ENCODE data around the gene NTN1. TPM values are rescaled to one million over a fixed set of nuclear protein-coding genes. Genes with fewer than 3 reads are reported as not detected.
A peak's percentile ranks its signal among the peaks of the same experiment; 100 is the strongest.

The NTN1 gene
- total RNA-seq, 2 donors from 2014 or later = 17.0 to 40.4 TPM

DNA sequence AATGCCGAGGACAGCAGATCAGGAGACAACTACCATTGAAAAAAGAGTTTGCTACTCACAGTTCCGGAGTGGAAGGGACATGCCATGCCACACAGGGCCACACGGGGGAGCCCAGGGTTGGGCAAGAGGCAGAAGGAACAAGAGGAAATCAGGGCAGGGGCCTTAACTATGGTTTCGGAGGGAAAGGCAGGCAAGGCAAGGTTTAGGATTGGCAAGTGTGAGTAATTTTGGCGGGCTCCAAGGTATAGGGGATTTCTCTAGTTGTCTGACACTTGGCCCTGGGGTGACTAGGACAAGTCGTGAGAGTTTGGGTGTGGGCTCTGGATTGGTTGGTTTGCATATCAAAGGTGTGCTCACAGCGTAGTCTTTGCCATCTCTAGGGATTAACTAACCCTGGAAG lies 27.0 kb upstream of the NTN1 start:
- Mint-ChIP-seq H3K36me3 (ENCODE audit: low read depth) (no peaks in the 10 kb centered on the region), H3K4me3 (no peak overlapping the region), H3K9me3 (no peaks in the 10 kb centered on the region), H3K4me1 (peaks cover 5% of the 10 kb centered on the region), H3K27me3 (ENCODE audit: insufficient read depth) (peaks cover 3% of the 10 kb centered on the region), H3K27ac (no peak overlapping the region)
- Histone ChIP-seq H3K4me3 (ENCODE audit: low read length) (no peak overlapping the region), H3K4me1 (ENCODE audit: control insufficient read depth, insufficient read depth, low read length) (no peaks in the 10 kb centered on the region), H3K27me3 (ENCODE audit: control insufficient read depth, insufficient read depth, low read length, poor library complexity, severe bottlenecking) (no peaks in the 10 kb centered on the region), H3K27ac (ENCODE audit: low read depth, low read length) (no peak overlapping the region), H3K36me3 (ENCODE audit: control insufficient read depth, insufficient read depth, low read length) (no peaks in the 10 kb centered on the region), H3K9ac (ENCODE audit: extremely low read depth, low read length, poor library complexity, severe bottlenecking) (no peak overlapping the region), H3K9me3 (ENCODE audit: control insufficient read depth, low read length) (no peaks in the 10 kb centered on the region)
- peak; percentile 98 for DNase-seq
- WGBS, 2 experiments (ENCODE audit: insufficient coverage in 1 of 2, insufficient read length in 1 of 2) = 53 to 58% methylated on average over 5 to 7 of the region's 7 CpGs
- TF ChIP-seq, protein P1, sequence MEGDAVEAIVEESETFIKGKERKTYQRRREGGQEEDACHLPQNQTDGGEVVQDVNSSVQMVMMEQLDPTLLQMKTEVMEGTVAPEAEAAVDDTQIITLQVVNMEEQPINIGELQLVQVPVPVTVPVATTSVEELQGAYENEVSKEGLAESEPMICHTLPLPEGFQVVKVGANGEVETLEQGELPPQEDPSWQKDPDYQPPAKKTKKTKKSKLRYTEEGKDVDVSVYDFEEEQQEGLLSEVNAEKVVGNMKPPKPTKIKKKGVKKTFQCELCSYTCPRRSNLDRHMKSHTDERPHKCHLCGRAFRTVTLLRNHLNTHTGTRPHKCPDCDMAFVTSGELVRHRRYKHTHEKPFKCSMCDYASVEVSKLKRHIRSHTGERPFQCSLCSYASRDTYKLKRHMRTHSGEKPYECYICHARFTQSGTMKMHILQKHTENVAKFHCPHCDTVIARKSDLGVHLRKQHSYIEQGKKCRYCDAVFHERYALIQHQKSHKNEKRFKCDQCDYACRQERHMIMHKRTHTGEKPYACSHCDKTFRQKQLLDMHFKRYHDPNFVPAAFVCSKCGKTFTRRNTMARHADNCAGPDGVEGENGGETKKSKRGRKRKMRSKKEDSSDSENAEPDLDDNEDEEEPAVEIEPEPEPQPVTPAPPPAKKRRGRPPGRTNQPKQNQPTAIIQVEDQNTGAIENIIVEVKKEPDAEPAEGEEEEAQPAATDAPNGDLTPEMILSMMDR (conservative IDR thresholded peaks at IDR 0.05) = peak; percentile 86

DNA sequence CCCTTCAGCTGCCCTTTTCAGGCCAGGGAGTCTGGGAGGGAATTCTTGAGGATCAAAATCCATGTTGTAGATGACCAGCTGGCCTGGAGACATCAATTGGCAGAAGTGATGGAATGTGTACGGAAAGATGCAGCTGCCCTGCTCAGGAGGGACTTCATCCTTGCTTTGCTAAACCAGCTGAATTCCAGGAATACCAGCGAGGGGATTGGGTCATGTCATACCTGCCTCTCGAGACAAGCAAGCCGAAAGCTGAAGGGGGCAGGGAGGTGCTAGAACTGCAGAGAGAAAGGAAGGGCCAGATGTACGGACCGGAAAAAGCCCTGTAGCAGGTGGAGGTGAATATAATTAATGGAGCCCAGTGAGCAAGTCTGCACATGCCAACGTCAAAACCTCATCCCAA lies 25.6 kb upstream of the NTN1 start:
- H3K36me3 Mint-ChIP-seq (ENCODE audit: low read depth) = no peaks in the 10 kb centered on the region
- no peaks in the 10 kb centered on the region for H3K4me1 ChIP-seq (ENCODE audit: control insufficient read depth, insufficient read depth, low read length)
- peaks cover 5% of the 10 kb centered on the region for H3K4me1 Mint-ChIP-seq
- H3K27me3 ChIP-seq (ENCODE audit: control insufficient read depth, insufficient read depth, low read length, poor library complexity, severe bottlenecking) = no peaks in the 10 kb centered on the region
- peaks cover 7% of the 10 kb centered on the region for H3K9me3 ChIP-seq (ENCODE audit: control insufficient read depth, low read length)
- TF ChIP-seq, protein P1 (conservative IDR thresholded peaks at IDR 0.05) = no peak
- H3K27me3 Mint-ChIP-seq (ENCODE audit: insufficient read depth) = peaks cover 12% of the 10 kb centered on the region
- no peak overlapping the region for H3K4me3 ChIP-seq (ENCODE audit: low read length)
- DNase-seq = peak; percentile 87
- WGBS, 2 experiments (ENCODE audit: insufficient coverage in 1 of 2, insufficient read length in 1 of 2) = 47 to 72% methylated on average over 4 to 7 of the region's 7 CpGs
- no peak overlapping the region for H3K9ac ChIP-seq (ENCODE audit: extremely low read depth, low read length, poor library complexity, severe bottlenecking)
- no peak overlapping the region for H3K4me3 Mint-ChIP-seq
- no peak overlapping the region for H3K27ac Mint-ChIP-seq
- H3K27ac ChIP-seq (ENCODE audit: low read depth, low read length) = no peak overlapping the region
- no peaks in the 10 kb centered on the region for H3K9me3 Mint-ChIP-seq
- H3K36me3 ChIP-seq (ENCODE audit: control insufficient read depth, insufficient read depth, low read length) = no peaks in the 10 kb centered on the region

DNA sequence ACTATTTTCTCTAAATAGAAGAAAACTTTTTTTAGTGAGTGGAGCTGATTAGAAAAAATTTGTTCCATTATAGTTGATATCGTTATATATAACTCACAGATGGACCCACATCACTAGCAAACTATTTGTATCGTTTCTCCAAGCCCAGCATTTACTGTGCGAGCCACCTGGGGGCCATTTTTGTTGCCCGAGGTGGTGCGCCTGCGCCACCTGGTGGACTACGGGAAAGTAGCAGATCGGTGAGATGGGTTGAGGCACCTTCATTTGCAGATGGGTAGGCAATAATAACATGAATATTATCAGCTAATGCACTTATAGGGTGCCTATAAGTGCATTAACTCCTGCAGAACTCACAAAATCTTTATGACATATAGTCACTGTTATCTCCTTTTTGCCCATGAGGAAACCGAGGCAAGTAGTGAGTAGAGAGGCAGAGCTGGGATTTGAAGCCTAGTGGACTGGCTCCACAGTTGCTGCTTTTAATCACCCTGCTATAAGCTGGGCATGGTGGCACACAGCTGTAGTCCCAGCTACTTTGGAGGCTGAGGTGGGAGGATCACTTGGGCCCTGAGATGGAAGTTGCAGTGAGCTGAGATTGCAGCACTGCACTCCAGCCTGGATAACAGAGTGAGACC lies 23.2 kb upstream of the NTN1 start:
- no peak overlapping the region for H3K9ac ChIP-seq (ENCODE audit: extremely low read depth, low read length, poor library complexity, severe bottlenecking)
- Mint-ChIP-seq H3K9me3 (no peaks in the 10 kb centered on the region), H3K36me3 (ENCODE audit: low read depth) (no peaks in the 10 kb centered on the region), H3K4me3 (no peak overlapping the region), H3K27me3 (ENCODE audit: insufficient read depth) (peaks cover 29% of the 10 kb centered on the region), H3K27ac (no peak overlapping the region), H3K4me1 (peaks cover 10% of the 10 kb centered on the region)
- peaks cover 18% of the 10 kb centered on the region for H3K27me3 ChIP-seq (ENCODE audit: control insufficient read depth, insufficient read depth, low read length, poor library complexity, severe bottlenecking)
- no peak overlapping the region for H3K4me3 ChIP-seq (ENCODE audit: low read length)
- WGBS, 2 experiments (ENCODE audit: insufficient coverage in 1 of 2, insufficient read length in 1 of 2) = 14 to 43% methylated on average over 2 to 9 of the region's 9 CpGs
- TF ChIP-seq, protein P1 (conservative IDR thresholded peaks at IDR 0.05) = peak; percentile 99
- peak; percentile 95 for DNase-seq
- peaks cover 7% of the 10 kb centered on the region for H3K9me3 ChIP-seq (ENCODE audit: control insufficient read depth, low read length)
- H3K36me3 ChIP-seq (ENCODE audit: control insufficient read depth, insufficient read depth, low read length) = no peaks in the 10 kb centered on the region
- no peak overlapping the region for H3K27ac ChIP-seq (ENCODE audit: low read depth, low read length)
- no peaks in the 10 kb centered on the region for H3K4me1 ChIP-seq (ENCODE audit: control insufficient read depth, insufficient read depth, low read length)
